Neural cell (in vitro differentiated cells): ENCODE measurements around the gene ACOT7. TPM values are rescaled to one million over a fixed set of nuclear protein-coding genes. Genes with fewer than 3 reads are reported as not detected.

ENCODE experiments used
- H2AFZ ChIP-seq: fragments of 200-600, 300-800 bp; sonication (generic), shearing (Covaris generic); 2 replicates; pipeline ENCODE4 v1.6.0; 2014; ENCODE audit warnings: low read depth, mild to moderate bottlenecking, antibody characterized with exemption, low read length, moderate library complexity
- H3F3A ChIP-seq: fragments of 200-600 bp; shearing (Covaris generic); 2 replicates; pipeline ENCODE4 v1.6.1; 2016; ENCODE audit warnings: mild to moderate bottlenecking, moderate library complexity, mixed read lengths, antibody characterized with exemption, low read length; ENCODE audit not compliant: insufficient read depth, poor library complexity, severe bottlenecking
- H3K27ac ChIP-seq: fragments of 200-600, 300-800 bp; sonication (generic), shearing (Covaris generic); 2 replicates; pipeline ENCODE4 v1.5.1; 2014; ENCODE audit warnings: mild to moderate bottlenecking, low read length, moderate library complexity
- H3K27me3 ChIP-seq: fragments of 300-800, 200-600 bp; sonication (generic), shearing (Covaris generic); 2 replicates; pipeline ENCODE4 v1.6.0; 2014; ENCODE audit warnings: mild to moderate bottlenecking, low read depth, low read length, moderate library complexity; ENCODE audit not compliant: insufficient read depth
- H3K36me3 ChIP-seq: fragments of 300-800, 200-600 bp; sonication (generic), shearing (Covaris generic); 2 replicates; pipeline ENCODE4 v1.5.1; 2014; ENCODE audit warnings: mild to moderate bottlenecking, antibody characterized with exemption, low read length, moderate library complexity; ENCODE audit not compliant: insufficient read depth
- H3K4me2 ChIP-seq: fragments of 300-800, 200-600 bp; sonication (generic), shearing (Covaris generic); 2 replicates; pipeline ENCODE4 v1.6.0; 2014; ENCODE audit warnings: mild to moderate bottlenecking, low read length
- H3K4me3 ChIP-seq: fragments of 300-800, 200-600 bp; sonication (generic), shearing (Covaris generic); 2 replicates; pipeline ENCODE4 v1.5.1; 2014; ENCODE audit warnings: mild to moderate bottlenecking, low read length, moderate library complexity
- H3K79me2 ChIP-seq: fragments of 200-600 bp; shearing (Covaris generic); replicated peaks from 2 replicates; pipeline ENCODE4 v1.6.0; 2014; ENCODE audit warnings: mild to moderate bottlenecking, low read length, moderate library complexity; ENCODE audit not compliant: insufficient read depth
- H3K9ac ChIP-seq: fragments of 300-800, 200-600 bp; sonication (generic), shearing (Covaris generic); 2 replicates; pipeline ENCODE4 v1.6.1; 2016; ENCODE audit warnings: mild to moderate bottlenecking, low read length, mixed read lengths
- H3K9me2 ChIP-seq: fragments of 200-600 bp; shearing (Covaris generic); 2 replicates; pipeline ENCODE4 v1.6.1; 2016; ENCODE audit warnings: mild to moderate bottlenecking, low read length, mixed read lengths; ENCODE audit not compliant: insufficient read depth
- H3K9me3 ChIP-seq: fragments of 200-600, 300-800 bp; sonication (generic), shearing (Covaris generic); 2 replicates; pipeline ENCODE4 v1.6.1; 2016; ENCODE audit warnings: mild to moderate bottlenecking, mixed run types, low read length, moderate library complexity, mixed read lengths
- H4K20me1 ChIP-seq: fragments of 200-600 bp; shearing (Covaris generic); 2 replicates; pipeline ENCODE4 v1.6.1; 2016; ENCODE audit warnings: mild to moderate bottlenecking, mixed run types; ENCODE audit not compliant: insufficient read depth
- EP300 ChIP-seq: fragments of 450-650 bp; conservative IDR thresholded peaks from 2 replicates; pipeline ENCODE4 v1.6.1; 2014; ENCODE audit warnings: antibody characterized with exemption, mild to moderate bottlenecking, moderate library complexity; ENCODE audit not compliant: poor library complexity, severe bottlenecking
- EZH2 ChIP-seq: fragments of 200-600, 300-800 bp; shearing (Covaris generic), sonication (generic); IDR thresholded peaks from 2 replicates; pipeline ENCODE4 v1.6.1; 2014; ENCODE audit warnings: antibody characterized with exemption, low read length, borderline replicate concordance, mild to moderate bottlenecking; ENCODE audit not compliant: insufficient read depth, poor library complexity, severe bottlenecking
- MXI1 ChIP-seq: fragments of 450-650 bp; conservative IDR thresholded peaks from 2 replicates; pipeline ENCODE4 v1.6.1; 2014; ENCODE audit warnings: antibody characterized with exemption, mild to moderate bottlenecking; ENCODE audit not compliant: poor library complexity, severe bottlenecking
- POLR2AphosphoS5 ChIP-seq: IDR thresholded peaks from 2 replicates; pipeline ENCODE4 v1.6.1; 2012
- RAD21 ChIP-seq: fragments of 450-650 bp; conservative IDR thresholded peaks from 2 replicates; pipeline ENCODE4 v1.6.1; 2014; ENCODE audit warnings: antibody characterized with exemption, mild to moderate bottlenecking, moderate library complexity
- SMC3 ChIP-seq: fragments of 450-650 bp; conservative IDR thresholded peaks from 2 replicates; pipeline ENCODE4 v1.6.1; 2014; ENCODE audit warnings: antibody characterized with exemption, mild to moderate bottlenecking, moderate library complexity; ENCODE audit not compliant: poor library complexity
- TAF1 ChIP-seq: IDR thresholded peaks from 2 replicates; pipeline ENCODE4 v1.6.1; 2012; ENCODE audit warnings: low read depth
- polyA plus RNA-seq: library from polyadenylated mRNA; depleted of rRNA; stranded (reverse); fragments of >200 nt; gene quantifications from 2 replicates; pipeline ENCODE4 v1.2.3, GENCODE V29; 2014
- TF ChIP-seq, protein P1 (sequence below): fragments of 450-650 bp; IDR thresholded peaks from 2 replicates; pipeline ENCODE4 v1.5.1; 2014; ENCODE audit warnings: antibody characterized with exemption, mild to moderate bottlenecking, moderate library complexity; ENCODE audit not compliant: poor library complexity, severe bottlenecking
- TF ChIP-seq, protein P2 (sequence below): IDR thresholded peaks from 2 replicates; pipeline ENCODE4 v1.6.1; 2012; ENCODE audit warnings: borderline replicate concordance

ACOT7 gene
- polyA plus RNA-seq, 1 donor from 2014 or later = 101 TPM

DNA sequence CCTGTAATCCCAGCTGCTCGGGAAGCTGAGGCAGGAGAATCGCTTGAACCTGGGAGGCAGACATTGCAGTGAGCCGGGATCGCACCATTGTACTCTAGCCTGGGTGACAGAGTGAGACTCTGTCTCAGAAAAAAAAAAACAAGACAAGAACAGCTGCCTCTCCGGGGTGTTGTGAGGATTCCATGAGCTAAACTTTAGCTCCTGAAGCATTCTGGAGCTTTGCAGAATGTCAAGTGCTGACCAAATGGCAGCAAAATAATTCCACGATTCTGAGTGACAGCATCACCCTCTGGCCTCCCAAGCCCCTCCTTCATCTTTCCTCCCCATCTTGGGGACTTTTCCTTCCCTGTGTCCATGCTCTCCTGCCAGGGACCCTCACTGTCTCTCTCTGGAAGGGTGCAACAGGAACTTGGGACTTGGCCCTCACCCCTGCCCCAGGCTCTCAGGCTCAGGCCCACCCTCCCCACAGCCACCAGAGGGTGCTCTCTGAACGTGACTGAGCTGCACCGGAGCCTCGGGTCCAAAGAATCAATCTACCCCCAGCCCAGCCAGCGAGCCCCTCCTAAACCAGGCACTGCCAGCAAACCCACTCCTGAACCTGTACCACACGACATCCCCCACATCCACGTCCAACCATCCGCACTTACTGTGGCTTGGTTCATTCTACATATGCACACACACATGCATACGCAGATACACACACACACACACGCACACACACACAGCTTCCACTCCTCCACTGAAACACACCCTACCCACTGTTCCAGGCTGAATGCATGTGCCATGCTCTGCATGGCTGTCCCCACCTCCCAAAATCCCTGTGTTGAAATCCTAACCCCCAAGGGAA lies 45.7 kb downstream of the ACOT7 start:
- H3K27ac ChIP-seq = no peak overlapping the region
- TF ChIP-seq SMC3 = peak; percentile 77
- TF ChIP-seq, protein P1, sequence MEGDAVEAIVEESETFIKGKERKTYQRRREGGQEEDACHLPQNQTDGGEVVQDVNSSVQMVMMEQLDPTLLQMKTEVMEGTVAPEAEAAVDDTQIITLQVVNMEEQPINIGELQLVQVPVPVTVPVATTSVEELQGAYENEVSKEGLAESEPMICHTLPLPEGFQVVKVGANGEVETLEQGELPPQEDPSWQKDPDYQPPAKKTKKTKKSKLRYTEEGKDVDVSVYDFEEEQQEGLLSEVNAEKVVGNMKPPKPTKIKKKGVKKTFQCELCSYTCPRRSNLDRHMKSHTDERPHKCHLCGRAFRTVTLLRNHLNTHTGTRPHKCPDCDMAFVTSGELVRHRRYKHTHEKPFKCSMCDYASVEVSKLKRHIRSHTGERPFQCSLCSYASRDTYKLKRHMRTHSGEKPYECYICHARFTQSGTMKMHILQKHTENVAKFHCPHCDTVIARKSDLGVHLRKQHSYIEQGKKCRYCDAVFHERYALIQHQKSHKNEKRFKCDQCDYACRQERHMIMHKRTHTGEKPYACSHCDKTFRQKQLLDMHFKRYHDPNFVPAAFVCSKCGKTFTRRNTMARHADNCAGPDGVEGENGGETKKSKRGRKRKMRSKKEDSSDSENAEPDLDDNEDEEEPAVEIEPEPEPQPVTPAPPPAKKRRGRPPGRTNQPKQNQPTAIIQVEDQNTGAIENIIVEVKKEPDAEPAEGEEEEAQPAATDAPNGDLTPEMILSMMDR = peak; percentile 66
- peak; percentile 69 for TF ChIP-seq RAD21
- TF ChIP-seq TAF1 = no peak
- H3F3A ChIP-seq = no peaks in the 10 kb centered on the region
- peaks cover 4% of the 10 kb centered on the region for H4K20me1 ChIP-seq
- H3K4me2 ChIP-seq = no peak overlapping the region
- no peak overlapping the region for H3K4me3 ChIP-seq
- H3K9ac ChIP-seq = no peak overlapping the region
- no peak overlapping the region for H2AFZ ChIP-seq
- no peaks in the 10 kb centered on the region for H3K36me3 ChIP-seq
- no peaks in the 10 kb centered on the region for H3K9me3 ChIP-seq
- H3K79me2 ChIP-seq = peaks cover 3% of the 10 kb centered on the region
- H3K27me3 ChIP-seq = no peaks in the 10 kb centered on the region
- no peaks in the 10 kb centered on the region for H3K9me2 ChIP-seq

DNA sequence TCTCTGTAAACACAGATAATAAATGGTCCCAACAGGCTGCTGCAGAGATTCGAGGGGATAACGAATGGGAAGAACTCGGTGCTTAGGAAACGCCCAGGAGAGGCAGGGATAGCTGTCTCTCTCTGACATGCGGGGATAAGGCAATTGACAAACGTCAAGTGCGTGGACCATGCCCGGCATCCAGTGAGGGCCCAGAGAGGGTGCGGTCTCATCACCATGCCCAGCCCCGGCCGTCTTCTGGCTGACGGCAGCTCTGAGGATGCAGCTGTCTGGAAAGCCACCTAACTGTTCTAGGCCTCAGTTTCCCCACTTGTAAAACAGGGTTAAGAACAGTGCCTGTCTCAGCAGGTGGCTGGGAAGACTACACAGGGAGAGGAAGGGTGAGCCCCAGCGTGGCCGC lies 48.1 kb downstream of the ACOT7 start:
- Histone ChIP-seq H3K9me2 (no peaks in the 10 kb centered on the region), H3K4me3 (no peak overlapping the region), H3K4me2 (no peak overlapping the region), H3K9me3 (no peaks in the 10 kb centered on the region), H3K9ac (no peak overlapping the region), H4K20me1 (no peaks in the 10 kb centered on the region), H3K27me3 (no peaks in the 10 kb centered on the region), H3K79me2 (no peaks in the 10 kb centered on the region), H3K27ac (no peak overlapping the region), H3K36me3 (no peaks in the 10 kb centered on the region), H3F3A (no peaks in the 10 kb centered on the region), H2AFZ (no peak overlapping the region)
- TF ChIP-seq POLR2AphosphoS5 = no peak
- no peak for TF ChIP-seq SMC3
- no peak for TF ChIP-seq TAF1
- TF ChIP-seq EP300 = no peak
- no peak for TF ChIP-seq EZH2
- TF ChIP-seq RAD21 = no peak
- TF ChIP-seq, protein P2, sequence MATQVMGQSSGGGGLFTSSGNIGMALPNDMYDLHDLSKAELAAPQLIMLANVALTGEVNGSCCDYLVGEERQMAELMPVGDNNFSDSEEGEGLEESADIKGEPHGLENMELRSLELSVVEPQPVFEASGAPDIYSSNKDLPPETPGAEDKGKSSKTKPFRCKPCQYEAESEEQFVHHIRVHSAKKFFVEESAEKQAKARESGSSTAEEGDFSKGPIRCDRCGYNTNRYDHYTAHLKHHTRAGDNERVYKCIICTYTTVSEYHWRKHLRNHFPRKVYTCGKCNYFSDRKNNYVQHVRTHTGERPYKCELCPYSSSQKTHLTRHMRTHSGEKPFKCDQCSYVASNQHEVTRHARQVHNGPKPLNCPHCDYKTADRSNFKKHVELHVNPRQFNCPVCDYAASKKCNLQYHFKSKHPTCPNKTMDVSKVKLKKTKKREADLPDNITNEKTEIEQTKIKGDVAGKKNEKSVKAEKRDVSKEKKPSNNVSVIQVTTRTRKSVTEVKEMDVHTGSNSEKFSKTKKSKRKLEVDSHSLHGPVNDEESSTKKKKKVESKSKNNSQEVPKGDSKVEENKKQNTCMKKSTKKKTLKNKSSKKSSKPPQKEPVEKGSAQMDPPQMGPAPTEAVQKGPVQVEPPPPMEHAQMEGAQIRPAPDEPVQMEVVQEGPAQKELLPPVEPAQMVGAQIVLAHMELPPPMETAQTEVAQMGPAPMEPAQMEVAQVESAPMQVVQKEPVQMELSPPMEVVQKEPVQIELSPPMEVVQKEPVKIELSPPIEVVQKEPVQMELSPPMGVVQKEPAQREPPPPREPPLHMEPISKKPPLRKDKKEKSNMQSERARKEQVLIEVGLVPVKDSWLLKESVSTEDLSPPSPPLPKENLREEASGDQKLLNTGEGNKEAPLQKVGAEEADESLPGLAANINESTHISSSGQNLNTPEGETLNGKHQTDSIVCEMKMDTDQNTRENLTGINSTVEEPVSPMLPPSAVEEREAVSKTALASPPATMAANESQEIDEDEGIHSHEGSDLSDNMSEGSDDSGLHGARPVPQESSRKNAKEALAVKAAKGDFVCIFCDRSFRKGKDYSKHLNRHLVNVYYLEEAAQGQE = no peak
- TF ChIP-seq MXI1 = no peak
- TF ChIP-seq, protein P1 = no peak
